Stimulated activated CD4-positive, alpha-beta T cell treated with anti-CD3 and anti-CD28 coated beads, Interleukin-4, amount 100 ng/mL, for 48 hours (primary cell): ENCODE data around the gene CHD5.
"Not testable (repeated sequence)": the region's sequence is repeated elsewhere in the genome, so short reads cannot be mapped to it uniquely, and the experiment has no call there.

Experiments used
- DNase-seq, 2 donors: peaks; one replicate each; pipeline ENCODE4 v3.0.0-alpha.2; 2020; ENCODE audit warnings: low read depth in 2 of 2

The CHD5 gene

DNA sequence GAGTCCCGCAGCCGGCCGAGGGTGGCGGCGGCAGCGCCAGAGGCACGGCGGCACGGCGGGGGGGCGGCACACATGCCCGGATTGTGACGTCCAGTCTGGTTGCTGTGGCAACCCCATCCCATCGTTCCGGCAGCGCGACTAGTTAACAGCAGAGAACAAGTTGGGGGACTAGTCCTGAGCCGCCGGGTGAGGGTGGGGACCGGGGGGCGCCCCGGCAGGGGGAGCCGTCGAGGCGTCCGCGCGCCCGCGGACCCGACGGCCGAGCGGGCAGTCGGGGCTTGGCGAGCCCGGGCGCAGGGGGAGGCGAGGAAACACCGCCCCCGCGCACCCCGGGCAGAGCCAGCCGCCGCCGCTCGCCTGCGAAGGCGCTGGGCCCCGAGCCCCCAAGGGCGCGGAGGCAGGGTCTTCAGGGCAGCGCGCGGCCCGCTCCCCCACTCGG lies at the start of gene CHD5:
CHD5 (minus strand) TSS at position 54 of the 439 bp plus-strand sequence. CDS start 298 bp downstream, outside the sequence.
- no peak for DNase-seq

DNA sequence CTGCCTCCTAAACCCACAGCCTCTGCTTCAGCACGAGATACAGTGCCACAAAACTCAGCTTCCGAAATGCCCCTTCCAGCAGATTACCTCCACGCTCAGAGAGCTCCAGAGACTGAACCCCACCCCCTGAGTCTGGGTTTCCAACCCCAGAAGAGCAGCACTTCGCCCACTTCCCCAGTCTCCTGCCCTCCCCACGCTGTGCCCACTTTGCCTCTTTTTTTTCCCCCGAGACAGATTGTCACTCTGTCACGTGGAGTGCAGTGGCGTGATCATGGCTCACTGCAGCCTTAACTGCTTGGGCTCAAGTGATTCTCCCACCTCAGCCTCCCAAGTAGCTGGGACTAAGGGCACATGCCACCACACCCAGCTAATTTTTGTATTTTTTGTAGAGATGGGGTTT lies 45.5 kb upstream of the CHD5 start:
- DNase-seq, result no peak

DNA sequence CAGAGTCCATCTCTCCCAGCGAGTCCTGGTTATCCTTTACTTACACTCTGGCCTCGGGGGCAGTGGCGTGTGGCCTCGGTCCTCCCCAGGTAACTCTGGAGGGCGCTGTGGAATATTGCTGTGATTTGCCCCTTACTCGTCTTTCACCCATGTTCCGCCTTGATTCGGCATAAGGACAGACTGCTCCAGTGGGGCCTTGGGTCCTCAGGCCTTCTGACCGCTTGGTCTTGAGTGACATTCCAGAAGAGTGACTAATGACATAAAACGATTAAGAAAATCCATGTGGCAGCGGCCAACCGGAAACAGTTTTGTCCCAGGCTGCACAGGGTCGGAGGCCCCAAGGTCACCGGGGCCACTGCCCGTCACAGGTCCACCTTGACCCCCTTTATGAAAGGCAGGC lies 44.6 kb upstream of the CHD5 start:
- DNase-seq, result no peak

DNA sequence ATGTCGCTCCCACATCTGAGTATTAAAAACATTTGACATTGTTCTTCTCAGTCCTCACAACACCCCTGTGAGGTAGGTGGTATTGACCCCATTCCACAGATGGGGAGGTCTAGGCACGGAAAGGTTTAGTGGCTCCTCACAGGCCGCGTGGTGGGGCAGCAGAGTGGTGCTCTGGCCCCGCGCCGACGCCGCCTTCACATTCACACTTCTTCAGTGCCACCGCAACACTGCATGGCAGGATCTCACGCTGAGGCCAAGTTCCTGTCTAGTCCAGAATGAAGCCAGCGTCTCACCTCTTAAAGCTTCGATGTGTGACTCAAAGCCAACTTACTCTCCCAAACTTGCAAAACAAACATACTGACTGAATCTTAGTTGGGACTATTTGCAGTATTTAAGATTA lies 43.5 kb upstream of the CHD5 start:
- DNase-seq, result no peak

DNA sequence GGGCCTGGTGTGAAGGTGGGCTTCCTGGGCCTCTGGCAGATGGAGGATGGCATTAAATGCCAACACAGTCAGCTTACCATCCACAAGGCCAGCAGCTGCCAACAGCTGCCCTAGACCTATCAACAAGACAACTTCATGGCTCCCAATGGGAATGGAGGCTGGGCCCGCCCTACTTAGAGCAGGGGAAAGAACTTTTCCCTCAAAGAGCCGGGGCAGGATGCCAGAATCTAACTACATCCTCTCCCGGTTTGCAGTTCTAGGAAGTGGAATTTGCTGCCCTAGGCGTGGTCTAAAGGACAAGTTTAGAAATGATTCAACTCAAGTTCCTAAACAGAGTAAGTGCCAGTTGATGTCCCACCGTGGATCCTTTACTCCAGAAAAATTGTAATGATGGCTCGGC lies 42.5 kb upstream of the CHD5 start:
- no peak for DNase-seq

DNA sequence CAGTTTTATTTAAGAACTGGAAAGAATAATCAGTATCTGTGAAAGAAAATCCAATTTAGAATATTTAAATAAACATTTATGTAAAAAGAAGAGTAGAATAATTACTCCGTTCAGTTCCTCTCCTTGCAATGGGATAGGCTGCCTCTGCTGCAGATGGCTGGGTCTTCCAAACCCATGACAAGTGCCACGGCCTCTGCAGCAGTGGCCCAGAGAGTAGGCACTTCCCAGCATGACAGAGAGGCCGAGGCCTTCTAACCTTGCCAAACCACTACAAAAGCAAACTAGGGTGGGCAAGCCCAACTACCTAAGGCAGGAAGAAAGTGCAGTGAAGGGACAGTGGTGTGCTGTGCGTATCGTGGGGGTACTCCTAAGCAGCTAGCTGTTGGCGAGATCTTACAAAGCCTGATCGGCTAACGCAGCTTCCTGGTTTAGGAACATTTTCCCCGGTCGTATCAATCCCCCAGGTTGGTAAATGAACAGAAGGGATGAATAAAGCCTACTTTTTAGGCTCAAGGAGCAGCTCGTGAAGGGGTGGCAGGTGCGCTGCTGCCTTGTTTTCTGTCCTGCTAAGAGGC lies 41.2 kb upstream of the CHD5 start:
- DNase-seq, result no peak

DNA sequence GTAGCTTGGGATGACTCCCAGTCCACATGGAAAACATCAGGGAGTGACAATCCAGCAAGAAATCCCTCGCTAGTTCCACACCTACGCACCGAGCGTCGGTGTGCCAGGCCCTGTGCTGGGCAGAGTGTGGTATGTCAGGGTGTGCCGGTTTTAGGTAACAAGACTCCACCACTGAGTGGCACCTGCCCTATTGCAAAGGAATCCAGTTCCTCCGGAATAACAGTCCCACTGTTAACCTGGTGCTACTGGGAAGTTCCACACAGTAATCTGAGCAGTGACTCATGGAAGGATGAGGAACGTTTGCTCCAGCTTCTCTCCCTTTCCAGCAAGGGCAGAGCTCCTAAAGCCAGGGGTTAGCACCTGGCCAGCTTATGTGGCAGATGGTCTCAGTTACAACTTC lies 40.1 kb upstream of the CHD5 start:
- DNase-seq, result no peak

DNA sequence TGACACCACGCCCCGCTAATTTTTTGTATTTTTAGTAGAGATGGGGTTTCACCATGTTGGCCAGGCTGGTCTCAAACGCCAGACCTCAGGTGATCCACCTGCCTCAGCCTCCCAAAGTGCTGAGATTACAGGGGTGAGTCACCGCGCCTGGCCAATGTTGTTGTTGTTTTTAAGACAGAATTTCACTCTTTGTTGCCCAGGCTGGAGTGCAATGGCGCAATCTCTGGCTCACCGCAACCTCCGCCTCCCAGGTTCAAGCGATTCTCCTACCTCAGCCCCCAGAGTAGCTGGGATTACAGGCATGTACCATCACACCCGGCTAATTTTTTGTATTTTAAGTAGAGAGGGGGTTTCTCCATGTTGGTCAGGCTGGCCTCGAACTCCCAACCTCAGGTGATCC lies 39.5 kb upstream of the CHD5 start:
- DNase-seq, result not testable (repeated sequence)

DNA sequence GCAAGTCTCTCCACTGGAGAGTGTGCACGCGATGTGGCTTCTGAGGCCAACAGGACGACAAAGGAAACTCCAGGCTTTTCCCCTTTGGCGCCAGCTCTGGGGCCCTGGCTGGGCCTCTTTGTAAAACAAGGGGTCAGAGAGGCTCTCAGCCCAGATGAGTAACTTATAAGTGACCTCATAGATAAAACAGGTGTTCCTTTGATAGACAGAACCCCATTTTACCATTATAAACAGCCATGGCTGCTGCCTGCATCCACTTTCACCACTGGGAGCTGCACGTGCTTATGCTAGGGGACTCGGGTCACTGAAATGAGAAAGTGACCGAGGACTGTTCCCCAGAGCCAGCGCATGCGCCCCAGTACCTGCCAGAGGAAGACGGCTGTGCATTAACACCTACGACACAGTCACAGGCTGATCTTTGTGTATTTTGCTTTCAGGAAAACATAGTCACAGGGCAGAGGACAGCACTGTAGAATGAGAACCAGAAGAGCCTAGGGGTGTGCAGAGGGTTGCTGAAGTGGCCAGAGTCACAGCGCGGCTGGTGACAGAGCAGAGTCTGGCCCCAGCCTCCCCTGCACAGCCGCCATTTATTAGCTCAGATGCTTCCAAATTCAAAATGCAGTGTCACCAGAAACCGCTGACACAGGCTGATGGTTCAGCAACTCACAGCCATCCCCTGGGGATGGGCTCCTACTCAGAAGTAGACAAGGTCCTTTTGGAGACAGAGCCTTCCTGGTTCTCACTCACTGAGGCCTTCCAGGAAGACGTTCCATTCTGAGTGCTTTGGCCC lies 38.4 kb upstream of the CHD5 start:
- no peak for DNase-seq

DNA sequence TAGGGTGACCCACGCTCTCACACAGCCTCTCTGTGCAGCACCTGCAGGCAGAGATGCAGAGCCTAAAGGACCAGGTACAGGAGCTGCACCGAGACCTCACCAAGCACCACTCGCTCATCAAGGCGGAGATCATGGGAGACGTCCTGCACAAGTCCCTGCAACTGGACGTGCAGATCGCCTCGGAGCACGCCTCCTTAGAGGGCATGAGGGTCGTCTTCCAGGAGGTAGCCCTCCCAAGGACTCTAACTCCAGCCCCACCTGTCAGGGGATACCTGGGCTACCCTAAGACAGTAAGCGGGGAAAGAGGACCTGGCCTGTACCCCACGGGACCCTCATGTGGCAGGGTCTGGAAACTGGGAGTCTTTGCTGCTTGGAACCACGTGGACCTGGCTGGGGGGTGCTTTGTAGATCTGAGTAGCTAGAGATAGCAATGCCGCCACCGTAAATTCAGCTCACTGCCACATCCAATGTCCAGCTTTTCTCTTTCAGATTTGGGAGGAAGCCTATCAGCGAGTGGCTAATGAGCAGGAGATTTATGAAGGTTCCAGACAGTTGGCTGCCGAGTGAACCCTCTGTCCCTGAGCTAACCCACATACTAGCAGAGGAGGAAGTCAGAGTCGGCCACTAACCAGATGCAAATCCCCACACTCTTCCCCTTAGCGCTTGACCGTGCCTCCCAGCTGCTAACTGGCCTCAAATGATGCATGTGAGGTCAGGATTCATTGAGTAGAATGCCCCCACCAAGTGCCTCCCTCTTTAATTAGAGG lies 32.3 kb upstream of the CHD5 start:
- no peak for DNase-seq

DNA sequence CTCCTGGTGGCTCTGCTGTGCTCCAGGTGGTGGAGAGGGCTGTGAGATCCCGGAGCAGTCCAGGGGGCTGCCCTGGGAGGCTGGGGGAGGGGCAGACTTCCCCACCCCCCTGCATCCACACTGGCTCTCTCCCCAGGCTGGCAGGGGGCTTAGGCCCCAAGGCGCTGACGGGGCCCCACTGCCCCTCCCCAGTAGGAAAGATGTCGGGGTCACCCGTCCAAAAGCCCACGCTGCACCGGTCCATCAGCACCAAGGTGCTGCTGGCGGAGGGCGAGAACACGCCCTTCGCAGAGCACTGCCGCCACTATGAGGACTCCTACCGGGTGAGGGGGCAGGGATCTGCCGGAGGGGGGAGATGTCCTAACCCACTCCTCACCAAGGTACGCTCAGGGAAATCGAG lies 31.6 kb upstream of the CHD5 start:
- DNase-seq, result no peak

DNA sequence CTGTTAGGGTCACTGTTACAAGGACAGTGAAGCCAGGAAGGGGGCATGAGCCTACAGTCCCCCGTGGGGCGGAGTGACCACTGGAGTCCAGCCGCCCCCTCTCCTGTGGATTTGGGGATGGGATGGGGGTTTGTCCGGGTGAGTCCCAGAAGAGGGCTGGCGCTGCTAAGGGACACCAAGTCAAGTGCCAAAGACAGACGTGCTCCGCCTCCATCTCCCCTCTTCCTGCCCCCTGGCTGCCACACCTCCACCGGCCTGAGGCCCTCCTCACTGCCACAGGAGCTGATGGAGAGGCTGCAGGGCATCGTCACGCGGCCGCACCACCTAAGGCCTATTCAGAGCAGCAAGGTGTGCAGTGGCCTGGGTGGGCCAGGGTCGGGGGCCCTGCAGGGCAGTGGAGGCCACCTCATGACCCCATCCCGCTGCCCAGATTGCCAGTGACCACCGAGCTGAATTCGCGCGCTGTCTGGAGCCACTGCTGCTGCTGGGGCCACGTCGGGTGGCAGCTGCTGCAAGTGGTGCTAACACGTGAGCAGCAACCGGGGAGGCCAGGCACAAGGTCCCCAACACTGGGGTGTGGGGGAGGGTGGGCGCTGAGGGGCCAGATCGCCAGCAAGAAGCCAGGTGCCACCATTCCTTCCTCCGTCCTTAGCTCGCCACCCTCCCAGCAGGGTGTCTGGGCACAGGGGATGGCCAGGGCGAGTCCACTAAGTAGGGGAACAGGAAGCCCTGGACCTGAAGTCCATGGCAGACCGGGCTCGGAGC lies 30.7 kb upstream of the CHD5 start:
- DNase-seq, result no peak

DNA sequence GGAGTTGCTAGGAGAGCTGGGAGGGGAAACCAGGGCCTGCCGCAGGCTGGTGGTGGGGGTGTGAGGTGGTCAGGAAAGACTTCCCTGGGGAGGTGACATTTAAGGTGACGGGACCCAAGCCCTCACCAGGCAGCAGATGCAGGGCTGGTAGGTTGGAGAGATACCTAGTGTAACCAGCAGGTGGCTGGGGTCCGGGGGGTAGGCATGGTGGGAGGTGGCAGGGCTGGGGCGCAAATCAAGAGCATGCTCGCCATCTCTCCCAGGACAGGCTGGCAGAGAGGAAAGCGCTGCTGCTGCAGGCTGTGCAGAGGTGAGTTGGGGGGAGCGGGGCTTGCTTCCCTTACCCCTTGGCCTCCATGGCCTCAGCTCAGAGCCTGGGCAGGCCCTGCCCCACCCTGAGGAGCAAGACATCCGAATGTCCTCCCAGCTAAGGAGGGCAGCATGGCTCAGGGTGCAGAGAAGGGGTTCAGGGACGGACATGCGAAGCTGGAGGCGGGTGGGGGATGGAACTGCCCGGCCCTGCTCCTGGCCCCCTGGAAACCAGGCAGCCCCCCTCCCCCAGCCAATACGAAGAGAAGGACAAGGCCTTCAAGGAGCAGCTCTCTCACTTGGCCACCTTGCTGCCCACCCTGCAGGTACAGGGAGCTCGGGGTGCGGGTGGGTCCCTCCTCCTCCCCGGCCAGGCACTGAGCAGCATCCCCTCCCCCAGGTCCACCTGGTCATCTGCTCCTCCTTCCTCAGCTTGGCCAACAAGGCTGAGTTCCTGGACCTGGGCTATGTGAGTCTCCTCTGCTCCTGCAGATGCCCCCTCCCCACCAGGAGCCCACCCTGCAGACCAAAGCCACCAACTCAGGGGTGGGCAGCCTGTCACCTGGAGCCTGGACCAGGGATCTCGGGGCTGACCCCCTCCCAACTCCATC lies 29.8 kb upstream of the CHD5 start:
- no peak for DNase-seq

DNA sequence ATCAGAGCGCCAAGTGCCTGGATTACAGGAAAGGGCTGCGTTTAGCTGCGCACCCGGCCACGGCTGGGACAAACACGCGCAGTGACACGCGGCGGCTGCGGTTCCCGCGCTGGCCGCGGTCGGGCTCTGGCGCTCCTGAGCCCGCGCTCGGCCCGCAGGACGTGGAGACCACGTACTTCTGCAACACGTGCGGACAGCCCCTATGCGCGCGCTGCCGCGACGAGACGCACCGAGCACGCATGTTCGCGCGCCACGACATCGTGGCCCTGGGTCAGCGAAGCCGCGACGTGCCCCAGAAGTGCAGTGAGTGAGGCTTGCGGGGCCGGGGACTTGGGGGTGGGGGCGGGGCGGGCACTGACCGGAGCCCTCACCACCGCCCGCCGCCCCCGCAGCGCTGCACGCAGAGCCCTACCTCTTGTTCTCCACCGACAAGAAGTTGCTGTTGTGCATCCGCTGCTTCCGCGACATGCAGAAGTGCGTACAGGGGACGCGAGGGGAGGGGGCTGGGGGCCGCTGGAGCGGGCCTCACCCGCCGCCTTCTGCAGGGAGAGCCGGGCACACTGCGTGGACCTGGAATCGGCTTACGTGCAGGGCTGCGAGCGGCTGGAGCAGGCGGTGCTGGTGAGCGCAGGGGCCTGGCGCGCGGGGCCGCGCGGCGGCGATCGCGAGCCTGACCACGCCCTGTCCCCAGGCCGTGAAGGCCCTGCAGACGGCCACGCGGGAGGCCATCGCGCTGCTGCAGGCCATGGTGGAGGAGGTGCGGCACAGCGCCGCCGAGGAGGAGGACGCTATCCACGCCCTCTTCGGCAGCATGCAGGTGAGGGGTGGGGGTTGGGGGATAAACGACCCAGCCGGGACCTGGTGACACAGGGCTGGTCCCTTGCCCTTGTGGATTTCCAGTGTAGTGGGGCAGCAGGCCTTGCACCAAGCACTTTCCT lies 28.9 kb upstream of the CHD5 start:
- DNase-seq, result no peak

DNA sequence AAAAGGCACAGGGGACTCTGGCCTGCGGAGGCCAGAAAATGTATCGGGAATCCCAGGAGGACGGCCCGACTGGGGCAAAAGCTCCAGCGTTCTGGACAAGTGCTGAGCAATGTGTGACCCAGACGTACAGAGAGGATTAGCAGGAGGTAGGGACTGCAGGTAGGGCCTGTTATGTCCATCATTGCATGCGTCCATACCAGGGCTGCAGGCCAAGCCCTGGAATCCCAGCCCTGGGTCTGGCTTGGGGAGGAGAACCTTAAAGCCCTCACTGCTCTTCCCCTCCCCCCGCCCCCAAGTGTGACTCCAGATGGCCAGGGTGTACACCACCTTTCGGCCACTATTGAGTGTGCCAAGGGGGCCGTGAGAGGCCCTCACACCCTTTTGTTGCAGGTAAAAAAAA lies 27.8 kb upstream of the CHD5 start:
- DNase-seq, result no peak

DNA sequence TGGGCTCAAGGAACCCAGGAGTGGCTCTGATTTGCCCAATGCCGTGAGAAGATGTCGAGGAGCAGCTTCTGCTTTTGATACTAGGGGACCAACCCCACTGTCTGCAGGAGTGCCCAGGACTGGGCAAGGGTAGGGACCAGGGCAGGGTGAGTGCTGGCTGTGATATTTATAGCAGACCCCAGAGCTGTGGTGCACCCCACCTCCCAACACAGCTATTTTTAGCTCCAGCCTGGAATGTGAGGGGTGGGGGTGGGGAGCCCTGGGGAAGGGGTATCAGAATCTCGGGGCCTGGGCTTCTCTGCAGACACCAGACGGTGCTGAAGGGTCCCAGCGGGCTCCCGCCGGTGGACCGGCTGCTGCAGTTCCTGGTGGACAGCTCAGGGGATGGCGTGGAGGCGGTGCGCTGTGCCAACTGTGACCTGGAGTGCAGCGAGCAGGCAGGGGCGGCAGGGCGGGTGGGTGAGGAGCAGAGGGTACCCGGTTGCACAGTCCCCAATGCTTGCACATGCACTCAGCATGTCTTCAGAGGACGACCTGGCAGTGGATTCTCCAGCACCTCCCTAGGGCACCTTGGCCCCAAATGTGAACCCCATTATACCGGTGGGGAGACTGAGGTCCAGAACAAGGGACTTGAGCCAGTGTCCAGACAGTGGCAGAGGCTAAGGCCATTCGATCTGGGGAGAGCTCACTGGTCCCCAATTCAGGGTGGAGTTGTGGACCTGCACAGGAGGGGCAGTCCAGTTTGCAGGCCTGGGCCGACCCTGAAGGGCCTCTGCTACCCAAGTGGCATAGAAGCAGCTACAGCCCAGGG lies 27.2 kb upstream of the CHD5 start:
- DNase-seq, result no peak

DNA sequence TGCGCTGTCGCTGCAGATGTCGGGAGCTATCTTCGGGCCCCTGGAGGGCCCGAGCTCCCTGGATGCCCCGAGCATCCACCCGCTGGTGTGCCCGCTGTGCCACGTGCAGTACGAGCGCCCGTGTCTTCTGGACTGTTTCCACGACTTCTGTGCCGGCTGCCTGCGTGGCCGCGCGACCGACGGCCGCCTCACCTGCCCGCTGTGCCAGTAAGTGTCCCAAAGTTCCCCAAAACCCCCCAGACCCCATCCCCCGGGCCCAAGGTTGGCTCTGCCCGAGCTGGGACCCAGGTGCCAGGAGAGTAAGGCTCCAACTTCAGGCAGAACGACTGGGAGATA lies 26.4 kb upstream of the CHD5 start:
- no peak for DNase-seq

DNA sequence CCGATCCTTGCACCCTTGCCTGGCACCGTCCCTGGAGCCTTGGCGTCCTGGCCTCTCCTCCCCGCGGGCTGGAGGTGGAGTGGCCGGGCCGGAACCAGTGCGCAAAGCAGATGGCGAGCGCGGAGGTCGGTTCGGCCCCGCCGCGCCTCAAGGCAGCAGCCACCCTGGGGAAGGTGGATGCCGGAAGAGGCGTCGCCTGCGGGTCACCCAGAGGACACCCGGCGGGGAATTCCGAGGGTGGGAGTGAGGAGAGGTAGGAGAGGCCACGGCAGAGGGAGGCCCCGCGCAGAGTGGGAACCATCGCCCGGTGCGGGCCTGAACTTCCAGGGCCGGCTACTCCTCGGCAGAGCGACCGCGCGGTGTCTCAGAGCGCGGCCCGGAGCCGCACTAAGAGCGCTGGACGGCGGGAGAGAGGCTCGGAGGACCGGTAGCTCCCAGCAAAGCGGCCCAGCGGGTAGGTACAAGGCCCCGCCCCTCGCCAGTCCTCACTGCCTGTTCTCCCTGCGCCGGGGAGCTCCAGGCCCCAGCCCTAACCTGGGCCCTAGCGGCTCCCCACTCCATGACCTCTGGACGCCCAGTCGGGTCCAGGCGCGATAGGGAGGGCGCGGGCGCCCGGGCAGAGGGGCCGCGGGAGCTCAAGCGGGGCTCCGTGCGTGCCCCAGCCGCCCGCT lies 25.9 kb upstream of the CHD5 start, which contains the start of gene RNF207:
RNF207 (plus strand) TSS at position 271 of the 671 bp plus-strand sequence. CDS start 417 bp downstream, outside the sequence.
- peak; percentile 57 to 79 for DNase-seq
